SK-N-SH treated with all-trans-retinoic acid at 6 μM for 48 hours (cell line): ENCODE data around the gene ETV6.

Experiments
- BACH2 ChIP-seq: fragments of 250-450 bp; sonication (Bioruptor Pico); IDR thresholded peaks from 2 replicates; pipeline ENCODE4 v1.9.0; 2021; ENCODE audit warnings: mild to moderate bottlenecking, borderline replicate concordance
- ZFP3 ChIP-seq: fragments of 250-450 bp; sonication (Bioruptor Pico); IDR thresholded peaks from 2 replicates; pipeline ENCODE4 v1.5.0; 2020; ENCODE audit warnings: mild to moderate bottlenecking, moderate library complexity

GRCh38 chr12:11669348-11669747, 19.9 kb downstream of the ETV6 start:
- TF ChIP-seq BACH2 = no peak
- no peak for TF ChIP-seq ZFP3
